Uterus (tissue), 2 donors: ENCODE data around the gene STIM2.

Experiments
- CTCF ChIP-seq, 4 experiments: fragments of 200-600 bp in 2 of 4; fragments of 450-650 bp in 2 of 4; sonication (generic) in 2 of 4; IDR thresholded peaks; one replicate each; pipeline ENCODE4 v1.5.1; 2016 to 2019; ENCODE audit warnings: antibody characterized with exemption in 4 of 4, mild to moderate bottlenecking in 2 of 4, moderate library complexity in 1 of 4
- POLR2A ChIP-seq, 2 donors: fragments of 450-650 bp; IDR thresholded peaks; one replicate each; pipeline ENCODE4 v1.6.1; 2016; ENCODE audit warnings: antibody characterized with exemption in 2 of 2, mild to moderate bottlenecking in 1 of 2, moderate library complexity in 1 of 2

DNA sequence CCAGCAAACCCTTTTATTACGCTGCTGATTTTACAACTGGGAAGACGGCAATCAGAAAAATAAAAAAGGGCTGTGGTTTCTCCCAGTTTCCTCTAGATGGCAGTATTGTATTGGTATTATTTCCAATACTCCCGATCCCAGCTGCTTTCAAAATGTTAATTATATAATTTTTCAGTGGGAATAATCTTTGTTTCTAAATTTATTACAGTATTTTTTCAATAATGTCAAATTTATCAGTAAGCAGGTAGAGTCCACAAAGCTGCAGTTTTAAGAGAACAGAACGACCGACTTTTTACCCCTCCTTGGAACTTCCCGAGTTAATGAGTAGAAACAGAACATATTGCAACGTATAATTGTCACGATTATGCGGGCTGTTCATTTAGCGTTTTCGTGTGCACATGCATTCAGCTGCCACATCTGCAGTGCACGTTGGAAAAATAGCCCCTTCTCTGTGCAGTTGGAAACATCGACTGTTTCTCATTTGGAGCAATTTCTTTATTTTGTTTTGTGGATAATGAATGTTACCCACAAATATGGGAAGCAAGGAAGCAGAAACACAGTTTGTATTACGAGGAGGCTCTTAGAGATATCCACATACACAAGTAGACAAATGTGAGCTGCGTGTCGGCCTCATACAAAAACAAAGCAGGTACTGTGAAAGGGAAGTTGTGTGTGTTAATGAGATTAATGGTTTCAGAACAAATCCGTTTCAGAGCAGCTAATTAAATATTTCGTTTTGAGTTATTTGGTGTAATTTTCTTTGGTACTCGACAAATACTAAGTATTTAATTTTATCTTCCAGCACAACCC is 188.0 kb downstream of the STIM2 start:
- TF ChIP-seq CTCF (IDR thresholded peaks at IDR 0.05) (peak; percentile 66 to 86 (median 72)), POLR2A (IDR thresholded peaks at IDR 0.05) (no peak)
